ENCODE measurements around the gene UQCC3.

DNA sequence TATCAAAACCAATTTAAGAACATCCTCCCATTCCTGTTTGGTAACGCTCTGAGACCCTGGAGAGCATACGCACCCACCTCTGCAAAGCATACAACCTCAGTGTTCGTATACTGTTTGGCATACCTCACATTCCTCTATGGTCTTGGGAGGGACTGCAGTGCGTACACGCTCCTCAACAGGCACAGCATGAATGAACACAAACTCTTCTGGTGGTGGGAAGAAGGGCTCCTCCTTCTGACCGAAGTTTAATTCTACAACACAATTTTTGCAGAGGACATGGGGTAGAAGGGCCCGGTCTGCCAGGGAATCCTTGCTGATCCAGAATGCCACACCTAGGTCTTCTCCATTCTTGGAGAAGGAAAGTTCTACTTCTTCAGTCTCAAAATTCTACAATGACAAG lies 50.5 kb downstream of the UQCC3 start:
- no peak for TF ChIP-seq BACH2 (CRISPR knock-in tag; IDR thresholded peaks at IDR 0.05; ENCODE audit: borderline replicate concordance)
- TF ChIP-seq ZNF565 (CRISPR knock-in tag; conservative IDR thresholded peaks at IDR 0.05; ENCODE audit: low read depth): no peak
- TF ChIP-seq, protein P1, sequence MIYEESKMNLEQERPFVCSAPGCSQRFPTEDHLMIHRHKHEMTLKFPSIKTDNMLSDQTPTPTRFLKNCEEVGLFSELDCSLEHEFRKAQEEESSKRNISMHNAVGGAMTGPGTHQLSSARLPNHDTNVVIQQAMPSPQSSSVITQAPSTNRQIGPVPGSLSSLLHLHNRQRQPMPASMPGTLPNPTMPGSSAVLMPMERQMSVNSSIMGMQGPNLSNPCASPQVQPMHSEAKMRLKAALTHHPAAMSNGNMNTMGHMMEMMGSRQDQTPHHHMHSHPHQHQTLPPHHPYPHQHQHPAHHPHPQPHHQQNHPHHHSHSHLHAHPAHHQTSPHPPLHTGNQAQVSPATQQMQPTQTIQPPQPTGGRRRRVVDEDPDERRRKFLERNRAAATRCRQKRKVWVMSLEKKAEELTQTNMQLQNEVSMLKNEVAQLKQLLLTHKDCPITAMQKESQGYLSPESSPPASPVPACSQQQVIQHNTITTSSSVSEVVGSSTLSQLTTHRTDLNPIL (CRISPR knock-in tag; IDR thresholded peaks at IDR 0.05; ENCODE audit: low read depth): no peak
